K562 (cell line): Measurements from ENCODE around the gene LRRIQ4. TPM values are rescaled to one million over a fixed set of nuclear protein-coding genes. Genes with fewer than 3 reads are reported as not detected.

Experiments used
- ATAC-seq: fragments of 200-7000 bp; cut with Tn5 transposase; 3 replicates; pipeline ENCODE4 v1.9.1; 2020; ENCODE audit warnings: moderate library complexity
- BruUV-seq: library from RNA; stranded (reverse); fragments of 400-500 nt; replicated peaks from 2 replicates; lab custom pipeline; 2021; lab: Mats Ljungman, UMichigan
- CTCF ChIA-PET: fragments of 300-600 bp; formaldehyde crosslinking; extraction: SDS; loops from one replicate; lab custom pipeline; 2021; ENCODE audit warnings: low intra/inter-chr PET ratio; lab: Yijun Ruan, JAX
- POLR2A ChIA-PET: fragments of 300-600, 350-650 bp; sonication (Branson Sonifier 250); formaldehyde crosslinking; extraction: SDS; loops from one replicate; lab custom pipeline; 2021; ENCODE audit warnings: antibody characterized with exemption, inconsistent platforms; lab: Yijun Ruan, JAX
- DNase-seq, 4 experiments: peaks; one replicate each; pipeline versions ENCODE4 v3.0.0 to v3.0.0-alpha.2; 2011 to 2018; ENCODE audit warnings: low spot score in 3 of 4, mixed read lengths in 3 of 4; ENCODE audit errors: extremely low read depth in 1 of 4
- FAIRE-seq: peaks from 2 replicates; lab custom pipeline; 2011; peaks lifted over from hg19 to GRCh38; lab: Jason Lieb, UNC
- H2AFZ ChIP-seq: 2 replicates; pipeline ENCODE4 v1.6.0; 2011; ENCODE audit warnings: low read depth, low read length, control low read depth, inconsistent platforms
- H3K27ac ChIP-seq: fragments of 200-600 bp; 3 replicates; pipeline ENCODE4 v1.8.0; 2011; ENCODE audit warnings: low read depth, mild to moderate bottlenecking, control low read depth, inconsistent platforms, low read length, moderate library complexity, mixed read lengths; ENCODE audit errors: extremely low read depth
- H3K27me3 ChIP-seq, 2 experiments: fragments of 300-600 bp in 1 of 2; 2 replicates in 1 of 2; 3 replicates in 1 of 2; pipeline versions ENCODE4 v1.6.0 to v1.8.0; 2011; ENCODE audit warnings: inconsistent platforms in 2 of 2, low read length in 2 of 2, mild to moderate bottlenecking in 1 of 2, mixed read lengths in 1 of 2, moderate library complexity in 1 of 2; ENCODE audit not compliant: control insufficient read depth in 2 of 2, insufficient read depth in 2 of 2
- H3K36me3 ChIP-seq: fragments of 300-600 bp; 3 replicates; pipeline ENCODE4 v1.8.0; 2011; ENCODE audit warnings: mild to moderate bottlenecking, low read length, inconsistent platforms; ENCODE audit not compliant: control insufficient read depth, insufficient read depth
- H3K4me1 ChIP-seq, 2 experiments: fragments of 200-600 bp in 1 of 2; replicated peaks in 1 of 2; 2 replicates in 1 of 2; 3 replicates in 1 of 2; pipeline versions ENCODE4 v1.5.1 to v1.8.0; 2011; ENCODE audit warnings: inconsistent platforms in 2 of 2, low read length in 2 of 2, mild to moderate bottlenecking in 1 of 2, mixed read lengths in 1 of 2, moderate library complexity in 1 of 2; ENCODE audit not compliant: control insufficient read depth in 2 of 2, insufficient read depth in 2 of 2
- H3K4me2 ChIP-seq: 2 replicates; pipeline ENCODE4 v1.6.1; 2011; ENCODE audit warnings: low read length, control low read depth, inconsistent platforms, mixed read lengths; ENCODE audit not compliant: insufficient read depth
- H3K4me3 ChIP-seq: fragments of 200-600 bp; sonication (generic), shearing (Covaris generic); 2 replicates; pipeline ENCODE4 v1.5.1; 2016; ENCODE audit warnings: control low read depth, inconsistent platforms
- H3K79me2 ChIP-seq: fragments of 200-600 bp; 3 replicates; pipeline ENCODE4 v1.8.0; 2011; ENCODE audit warnings: low read length, inconsistent platforms; ENCODE audit not compliant: control insufficient read depth, insufficient read depth
- H3K9ac ChIP-seq, 2 experiments: 2 replicates each; pipeline versions ENCODE4 v1.6.0 to v1.6.1; 2011; ENCODE audit warnings: low read depth in 2 of 2, low read length in 2 of 2, control low read depth in 1 of 2, inconsistent platforms in 1 of 2, mild to moderate bottlenecking in 1 of 2, mixed read lengths in 1 of 2; ENCODE audit not compliant: insufficient read depth in 1 of 2
- H3K9me1 ChIP-seq: one replicate; pipeline ENCODE4 v1.6.0; 2011; ENCODE audit warnings: inconsistent platforms, mild to moderate bottlenecking, low read length, moderate library complexity; ENCODE audit not compliant: control insufficient read depth, insufficient read depth
- H3K9me3 ChIP-seq: replicated peaks from 2 replicates; pipeline ENCODE4 v1.5.1; 2011; ENCODE audit warnings: low read depth, low read length, inconsistent platforms; ENCODE audit not compliant: control insufficient read depth, insufficient read depth
- H4K20me1 ChIP-seq: replicated peaks from 2 replicates; pipeline ENCODE4 v1.6.1; 2011; ENCODE audit warnings: low read length, inconsistent platforms, mixed read lengths; ENCODE audit not compliant: control insufficient read depth, insufficient read depth
- CBX8 ChIP-seq: fragments of 200-600 bp; sonication (generic); IDR thresholded peaks from 2 replicates; pipeline ENCODE4 v1.6.1; 2012; ENCODE audit warnings: borderline replicate concordance, mixed run types, low read depth, mild to moderate bottlenecking, moderate library complexity, mixed read lengths, low read length, control low read depth, inconsistent platforms; ENCODE audit not compliant: poor library complexity, severe bottlenecking; ENCODE audit errors: extremely low read depth
- GTF2F1 ChIP-seq: IDR thresholded peaks from 2 replicates; pipeline ENCODE4 v1.6.1; 2011; ENCODE audit warnings: low read depth, low read length, improper control_type of control experiment
- HNRNPLL ChIP-seq: fragments of 200-400 bp; formaldehyde crosslinking; IDR thresholded peaks from 2 replicates; pipeline ENCODE4 v1.6.1; 2017; ENCODE audit warnings: low read length, low read depth, mild to moderate bottlenecking; ENCODE audit not compliant: poor library complexity, severe bottlenecking
- KLF16 ChIP-seq: IDR thresholded peaks from 2 replicates; pipeline ENCODE4 v1.6.1; 2016; ENCODE audit warnings: antibody characterized with exemption
- OTX1 ChIP-seq: fragments of 450-650 bp; formaldehyde crosslinking; IDR thresholded peaks from 2 replicates; pipeline ENCODE4 v1.4.0; 2022; ENCODE audit warnings: mild to moderate bottlenecking
- SRSF1 ChIP-seq: fragments of 200-400 bp; formaldehyde crosslinking; IDR thresholded peaks from 2 replicates; pipeline ENCODE4 v1.6.1; 2017; ENCODE audit warnings: mild to moderate bottlenecking, low read depth, low read length, moderate library complexity
- TEAD4 ChIP-seq, 2 experiments: sonication (generic) in 1 of 2; formaldehyde crosslinking in 1 of 2; IDR thresholded peaks; 2 replicates each; pipeline versions ENCODE4 v1.6.1 to v1.8.0; 2012 to 2022; ENCODE audit warnings: borderline replicate concordance in 1 of 2, inconsistent platforms in 1 of 2, low read length in 1 of 2, mild to moderate bottlenecking in 1 of 2, missing genetic modification reagents in 1 of 2
- ZNF133 ChIP-seq: fragments of 250-450 bp; sonication (Bioruptor Pico); IDR thresholded peaks from 2 replicates; pipeline ENCODE4 v1.4.0; 2020; ENCODE audit warnings: mild to moderate bottlenecking
- ZNF79 ChIP-seq: fragments of 250-450 bp; sonication (Bioruptor Pico); IDR thresholded peaks from 2 replicates; pipeline ENCODE4 v1.4.0; 2020; ENCODE audit warnings: low read depth, mild to moderate bottlenecking, moderate library complexity
- WGBS: fragments of 100-300 bp; shearing (Covaris generic); methylation state at CpG from one replicate; pipeline ENCODE4 v1.1.6; 2016; ENCODE audit warnings: low coverage, mixed read lengths; ENCODE audit not compliant: insufficient coverage; ENCODE audit errors: missing lambda C conversion rate; 5-methylcytosine and 5-hydroxymethylcytosine counted together
- in situ Hi-C: fragments of 300-500 bp; cut with MboI; formaldehyde crosslinking; loops from 4 replicates; pipeline ENCODE4 v1.15.0; 2018; ENCODE audit warnings: inconsistent platforms, mixed read lengths
- intact Hi-C: fragments of 100-400 bp; cut with micrococcal nuclease; formaldehyde crosslinking; loops from 2 replicates; pipeline ENCODE4 v1.14.2; 2022
- polyA plus RNA-seq, 8 experiments: library from polyadenylated mRNA; depleted of rRNA in 4 of 8; stranded (reverse) in 5 of 8; unstranded in 3 of 8; fragments of >200 nt; fragmentation: Nextera tagmentation in 2 of 8; fragmentation: Illumina TruSeq in 1 of 8; extraction: Ambion mirVana in 2 of 8; extraction: Trizol in 1 of 8; gene quantifications; 2 replicates each; pipeline versions ENCODE4 v1.2.1 to v1.2.3, GENCODE V29; 2011 to 2014; ENCODE audit warnings: inconsistent platforms in 1 of 8, missing spikeins in 1 of 8
- total RNA-seq, 7 experiments: library from RNA; depleted of rRNA in 6 of 7; stranded (reverse); fragments of >200 nt in 6 of 7; fragmentation: Illumina TruSeq in 2 of 7; extraction: Trizol in 2 of 7; gene quantifications; 2 replicates each; pipeline versions ENCODE4 v1.2.1 to v1.2.3, GENCODE V29; 2011 to 2021; ENCODE audit warnings: low replicate concordance in 1 of 7
- TF ChIP-seq, protein P1 (sequence below): fragments of 250-450 bp; sonication (Bioruptor Pico); IDR thresholded peaks from 2 replicates; pipeline ENCODE4 v1.5.0; 2021

Gene LRRIQ4
- total and polyA plus RNA-seq, 9 of the 15 experiments (the other 6 are each of a cell fraction or from before 2014, with no cell fraction given), result not detected

DNA sequence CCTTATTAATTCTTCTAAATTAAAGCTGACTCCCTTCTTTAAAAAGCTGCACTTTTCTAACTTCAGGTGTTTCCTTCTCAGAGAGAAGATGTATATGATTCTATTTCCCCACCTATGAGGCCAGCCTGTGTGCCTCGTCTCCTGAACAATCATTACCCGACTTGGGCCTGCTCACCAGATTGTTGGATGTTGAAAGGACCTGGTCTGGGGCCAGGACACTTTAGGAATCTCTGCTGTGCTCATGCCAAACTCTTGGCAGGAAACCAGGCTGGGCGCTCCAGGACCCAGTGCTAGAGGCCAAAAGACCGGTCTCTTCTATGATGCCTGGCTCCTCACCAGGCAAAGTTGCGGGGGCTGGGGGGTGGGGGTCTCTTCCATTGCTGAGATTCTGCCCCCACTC is 74.0 kb downstream of the LRRIQ4 start:
- Histone ChIP-seq H3K4me3 (no peak overlapping the region), H3K9me1 (no peaks in the 10 kb centered on the region), H3K27me3 (peaks cover 4 to 8% of the 10 kb centered on the region in 2 experiments; a peak in 2 of 5 replicates), H2AFZ (no peak overlapping the region), H3K36me3 (no peaks in the 10 kb centered on the region), H3K9ac (no peak overlapping the region), H3K79me2 (no peaks in the 10 kb centered on the region), H4K20me1 (no peaks in the 10 kb centered on the region), H3K4me1 (no peaks in the 10 kb centered on the region), H3K27ac (no peak overlapping the region), H3K4me2 (no peak overlapping the region), H3K9me3 (no peaks in the 10 kb centered on the region)
- no peak for DNase-seq
- in situ Hi-C loops (no loop called here), intact Hi-C loops (no loop called here)
- FAIRE-seq, result no peak
- WGBS, result 12% methylated on average over 5 of the region's 5 CpGs
- BruUV-seq, result no TSS peak
- ATAC-seq, result no peak
- TF ChIP-seq KLF16, result no peak
- no peak for TF ChIP-seq GTF2F1
- TF ChIP-seq ZNF133 (CRISPR knock-in tag), result no peak
- no peak for TF ChIP-seq ZNF79 (CRISPR knock-in tag)
- TF ChIP-seq TEAD4 (IDR thresholded peaks at IDR 0.05; ENCODE audit: low read length), result no peak
- no peak for TF ChIP-seq TEAD4 (CRISPR knock-in tag; IDR thresholded peaks at IDR 0.05; ENCODE audit: borderline replicate concordance)
- TF ChIP-seq CBX8, result no peak
- TF ChIP-seq, protein P1, sequence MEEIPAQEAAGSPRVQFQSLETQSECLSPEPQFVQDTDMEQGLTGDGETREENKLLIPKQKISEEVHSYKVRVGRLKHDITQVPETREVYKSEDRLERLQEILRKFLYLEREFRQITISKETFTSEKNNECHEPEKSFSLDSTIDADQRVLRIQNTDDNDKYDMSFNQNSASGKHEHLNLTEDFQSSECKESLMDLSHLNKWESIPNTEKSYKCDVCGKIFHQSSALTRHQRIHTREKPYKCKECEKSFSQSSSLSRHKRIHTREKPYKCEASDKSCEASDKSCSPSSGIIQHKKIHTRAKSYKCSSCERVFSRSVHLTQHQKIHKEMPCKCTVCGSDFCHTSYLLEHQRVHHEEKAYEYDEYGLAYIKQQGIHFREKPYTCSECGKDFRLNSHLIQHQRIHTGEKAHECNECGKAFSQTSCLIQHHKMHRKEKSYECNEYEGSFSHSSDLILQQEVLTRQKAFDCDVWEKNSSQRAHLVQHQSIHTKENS (CRISPR knock-in tag), result no peak
- no peak for TF ChIP-seq SRSF1
- TF ChIP-seq OTX1 (CRISPR knock-in tag), result no peak
- TF ChIP-seq HNRNPLL, result no peak
- CTCF ChIA-PET, result no interaction called here
- POLR2A ChIA-PET, result interaction anchor here (1.2 kb wide), 1 partner anchor 121 kb away, joined by 3 read pairs; no protein-coding TSS in a partner anchor

Other genes starting within 250 kb of the LRRIQ4 start
Only the 7 nearest of the 9 such genes appear.
- 20.1 and 22.9 TPM in 2 replicates for gene MECOM, start 149.2 kb upstream of the LRRIQ4 start, total RNA-seq (2014; rRNA removed)
- gene MECOM, start 149.2 kb upstream of the LRRIQ4 start, total RNA-seq (2014; rRNA removed; fragmentation: Illumina TruSeq; extraction: Trizol), result 28.6 and 32.5 TPM in 2 replicates
- 28.4 and 31.7 TPM in 2 replicates for gene MECOM, start 149.2 kb upstream of the LRRIQ4 start, total RNA-seq (2015; rRNA removed; fragmentation: Illumina TruSeq; extraction: Trizol)
- 21.5 and 29.5 TPM in 2 replicates for gene MECOM, start 149.2 kb upstream of the LRRIQ4 start, total RNA-seq (2021)
- 12.1 and 14.6 TPM in 2 replicates for gene MECOM, start 149.2 kb upstream of the LRRIQ4 start, polyA plus RNA-seq (2011; rRNA removed)
- gene MECOM, start 149.2 kb upstream of the LRRIQ4 start, polyA plus RNA-seq (2014; fragmentation: Illumina TruSeq; extraction: Trizol), result 20.0 and 24.7 TPM in 2 replicates
- gene MECOM, start 149.2 kb upstream of the LRRIQ4 start, polyA plus RNA-seq (2014; fragmentation: Nextera tagmentation; extraction: Ambion mirVana), result 10 to 100 TPM; 11.0 to 14.4 TPM
- 12.5 and 14.6 TPM in 2 replicates for gene MECOM, start 149.2 kb upstream of the LRRIQ4 start, polyA plus RNA-seq (2014; rRNA removed)
- 234 and 350 TPM in 2 replicates for gene TERC, start 47.8 kb upstream of the LRRIQ4 start, total RNA-seq (2014; rRNA removed)
- gene TERC, start 47.8 kb upstream of the LRRIQ4 start, total RNA-seq (2014; rRNA removed; fragmentation: Illumina TruSeq; extraction: Trizol), result 13.5 and 26.5 TPM in 2 replicates
- gene TERC, start 47.8 kb upstream of the LRRIQ4 start, total RNA-seq (2015; rRNA removed; fragmentation: Illumina TruSeq; extraction: Trizol), result 65.2 and 65.5 TPM in 2 replicates
- 21.6 and 29.3 TPM in 2 replicates for gene TERC, start 47.8 kb upstream of the LRRIQ4 start, total RNA-seq (2021)
- gene TERC, start 47.8 kb upstream of the LRRIQ4 start, polyA plus RNA-seq (2011; rRNA removed), result 0.82 and 1.7 TPM in 2 replicates
- gene TERC, start 47.8 kb upstream of the LRRIQ4 start, polyA plus RNA-seq (2014; fragmentation: Illumina TruSeq; extraction: Trizol), result not detected in 2 replicates
- not detected for gene TERC, start 47.8 kb upstream of the LRRIQ4 start, polyA plus RNA-seq (2014; fragmentation: Nextera tagmentation; extraction: Ambion mirVana)
- gene TERC, start 47.8 kb upstream of the LRRIQ4 start, polyA plus RNA-seq (2014; rRNA removed), result 0.77 TPM in 1 of 2 replicates, not detected in the other
- gene ACTRT3, start 43.3 kb upstream of the LRRIQ4 start, total RNA-seq (2014; rRNA removed), result 0.12 TPM in 1 of 2 replicates, not detected in the other
- 0.11 TPM in 1 of 2 replicates, not detected in the other for gene ACTRT3, start 43.3 kb upstream of the LRRIQ4 start, total RNA-seq (2014; rRNA removed; fragmentation: Illumina TruSeq; extraction: Trizol)
- 0.07 and 0.11 TPM in 2 replicates for gene ACTRT3, start 43.3 kb upstream of the LRRIQ4 start, total RNA-seq (2015; rRNA removed; fragmentation: Illumina TruSeq; extraction: Trizol)
- gene ACTRT3, start 43.3 kb upstream of the LRRIQ4 start, total RNA-seq (2021), result not detected in 2 replicates
- 0.04 and 0.06 TPM in 2 replicates for gene ACTRT3, start 43.3 kb upstream of the LRRIQ4 start, polyA plus RNA-seq (2011; rRNA removed)
- gene ACTRT3, start 43.3 kb upstream of the LRRIQ4 start, polyA plus RNA-seq (2014; fragmentation: Illumina TruSeq; extraction: Trizol), result 0.06 and 0.10 TPM in 2 replicates
- gene ACTRT3, start 43.3 kb upstream of the LRRIQ4 start, polyA plus RNA-seq (2014; fragmentation: Nextera tagmentation; extraction: Ambion mirVana), result not detected
- gene ACTRT3, start 43.3 kb upstream of the LRRIQ4 start, polyA plus RNA-seq (2014; rRNA removed), result not detected in 2 replicates
- 10.4 and 11.1 TPM in 2 replicates for gene MYNN, start 39.5 kb upstream of the LRRIQ4 start, total RNA-seq (2014; rRNA removed)
- 21.3 TPM in 2 replicates for gene MYNN, start 39.5 kb upstream of the LRRIQ4 start, total RNA-seq (2014; rRNA removed; fragmentation: Illumina TruSeq; extraction: Trizol)
- 20.0 and 21.5 TPM in 2 replicates for gene MYNN, start 39.5 kb upstream of the LRRIQ4 start, total RNA-seq (2015; rRNA removed; fragmentation: Illumina TruSeq; extraction: Trizol)
- gene MYNN, start 39.5 kb upstream of the LRRIQ4 start, total RNA-seq (2021), result 12.3 and 13.6 TPM in 2 replicates
- gene MYNN, start 39.5 kb upstream of the LRRIQ4 start, polyA plus RNA-seq (2011; rRNA removed), result 23.1 and 27.8 TPM in 2 replicates
- gene MYNN, start 39.5 kb upstream of the LRRIQ4 start, polyA plus RNA-seq (2014; fragmentation: Illumina TruSeq; extraction: Trizol), result 14.3 and 16.7 TPM in 2 replicates
- gene MYNN, start 39.5 kb upstream of the LRRIQ4 start, polyA plus RNA-seq (2014; fragmentation: Nextera tagmentation; extraction: Ambion mirVana), result 10 to 100 TPM; 25.0 to 35.7 TPM
- gene MYNN, start 39.5 kb upstream of the LRRIQ4 start, polyA plus RNA-seq (2014; rRNA removed), result 11.8 and 13.4 TPM in 2 replicates
- gene LRRC34, start within 50 bp of the LRRIQ4 start, total RNA-seq (2014; rRNA removed), result not detected in 2 replicates
- not detected in 2 replicates for gene LRRC34, start within 50 bp of the LRRIQ4 start, total RNA-seq (2014; rRNA removed; fragmentation: Illumina TruSeq; extraction: Trizol)
- gene LRRC34, start within 50 bp of the LRRIQ4 start, total RNA-seq (2015; rRNA removed; fragmentation: Illumina TruSeq; extraction: Trizol), result not detected in 2 replicates
- not detected in 2 replicates for gene LRRC34, start within 50 bp of the LRRIQ4 start, total RNA-seq (2021)
- gene LRRC34, start within 50 bp of the LRRIQ4 start, polyA plus RNA-seq (2011; rRNA removed), result not detected in 2 replicates
- gene LRRC34, start within 50 bp of the LRRIQ4 start, polyA plus RNA-seq (2014; fragmentation: Illumina TruSeq; extraction: Trizol), result not detected in 2 replicates
- under 1 TPM; 0.17 to 0.30 TPM for gene LRRC34, start within 50 bp of the LRRIQ4 start, polyA plus RNA-seq (2014; fragmentation: Nextera tagmentation; extraction: Ambion mirVana)
- not detected in 2 replicates for gene LRRC34, start within 50 bp of the LRRIQ4 start, polyA plus RNA-seq (2014; rRNA removed)
- not detected in 2 replicates for gene LRRC31, start 57.1 kb downstream of the LRRIQ4 start, total RNA-seq (2014; rRNA removed)
- not detected in 2 replicates for gene LRRC31, start 57.1 kb downstream of the LRRIQ4 start, total RNA-seq (2014; rRNA removed; fragmentation: Illumina TruSeq; extraction: Trizol)
- not detected in 2 replicates for gene LRRC31, start 57.1 kb downstream of the LRRIQ4 start, total RNA-seq (2015; rRNA removed; fragmentation: Illumina TruSeq; extraction: Trizol)
- not detected in 2 replicates for gene LRRC31, start 57.1 kb downstream of the LRRIQ4 start, total RNA-seq (2021)
- gene LRRC31, start 57.1 kb downstream of the LRRIQ4 start, polyA plus RNA-seq (2011; rRNA removed), result not detected in 2 replicates
- not detected in 2 replicates for gene LRRC31, start 57.1 kb downstream of the LRRIQ4 start, polyA plus RNA-seq (2014; fragmentation: Illumina TruSeq; extraction: Trizol)
- gene LRRC31, start 57.1 kb downstream of the LRRIQ4 start, polyA plus RNA-seq (2014; fragmentation: Nextera tagmentation; extraction: Ambion mirVana), result not detected
- gene LRRC31, start 57.1 kb downstream of the LRRIQ4 start, polyA plus RNA-seq (2014; rRNA removed), result not detected in 2 replicates
- gene SAMD7, start 98.7 kb downstream of the LRRIQ4 start, total RNA-seq (2014; rRNA removed), result not detected in 2 replicates
- not detected in 2 replicates for gene SAMD7, start 98.7 kb downstream of the LRRIQ4 start, total RNA-seq (2014; rRNA removed; fragmentation: Illumina TruSeq; extraction: Trizol)
- not detected in 2 replicates for gene SAMD7, start 98.7 kb downstream of the LRRIQ4 start, total RNA-seq (2015; rRNA removed; fragmentation: Illumina TruSeq; extraction: Trizol)
- not detected in 2 replicates for gene SAMD7, start 98.7 kb downstream of the LRRIQ4 start, total RNA-seq (2021)
- not detected in 2 replicates for gene SAMD7, start 98.7 kb downstream of the LRRIQ4 start, polyA plus RNA-seq (2011; rRNA removed)
- not detected in 2 replicates for gene SAMD7, start 98.7 kb downstream of the LRRIQ4 start, polyA plus RNA-seq (2014; fragmentation: Illumina TruSeq; extraction: Trizol)
- not detected for gene SAMD7, start 98.7 kb downstream of the LRRIQ4 start, polyA plus RNA-seq (2014; fragmentation: Nextera tagmentation; extraction: Ambion mirVana)
- gene SAMD7, start 98.7 kb downstream of the LRRIQ4 start, polyA plus RNA-seq (2014; rRNA removed), result not detected in 2 replicates